Measurements from ENCODE around the gene NID1. TPM values are rescaled to one million over a fixed set of nuclear protein-coding genes. Genes with fewer than 3 reads are reported as not detected.
"Not testable (repeated sequence)": the region's sequence is repeated elsewhere in the genome, so short reads cannot be mapped to it uniquely, and the experiment has no call there.

The NID1 gene
- polyA plus RNA-seq, 1 donor, result 76.0 TPM

DNA sequence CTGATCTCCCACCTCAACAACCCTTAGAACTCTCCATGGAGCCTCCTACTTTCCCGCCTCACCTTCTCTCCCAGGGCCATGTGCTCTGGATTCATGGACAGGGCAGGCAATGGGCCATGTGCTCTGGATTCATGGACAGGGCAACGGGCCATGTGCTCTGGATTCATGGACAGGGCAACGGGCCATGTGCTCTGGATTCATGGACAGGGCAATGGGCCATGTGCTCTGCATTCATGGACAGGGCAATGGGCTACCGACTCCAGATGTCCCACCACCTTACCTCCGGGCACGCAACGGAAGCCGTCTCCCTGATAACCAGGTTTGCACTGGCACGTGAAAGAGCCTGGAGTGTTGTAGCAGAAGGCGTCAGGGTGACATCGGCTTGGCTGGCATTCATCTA is 53.2 kb downstream of the NID1 start:
- H3K9me3 ChIP-seq (ENCODE audit: control insufficient read depth, low read depth, low read length), result no peaks in the 10 kb centered on the region
- H3K27me3 ChIP-seq (ENCODE audit: control insufficient read depth, insufficient read depth, low read length), result peaks cover 3% of the 10 kb centered on the region
- no CpG with 5 or more reads among the region's 11 CpGs for WGBS (ENCODE audit: insufficient coverage, low lambda C conversion rate)
- no peaks in the 10 kb centered on the region for H3K4me1 ChIP-seq (ENCODE audit: control insufficient read depth, insufficient read depth, low read length)
- peaks cover 26% of the 10 kb centered on the region for H3K36me3 ChIP-seq (ENCODE audit: control insufficient read depth, insufficient read depth, low read length)
- no peak overlapping the region for H3K27ac ChIP-seq (ENCODE audit: low read length)
- no peak for DNase-seq
- H3K4me3 ChIP-seq (ENCODE audit: low read length), result no peak overlapping the region

DNA sequence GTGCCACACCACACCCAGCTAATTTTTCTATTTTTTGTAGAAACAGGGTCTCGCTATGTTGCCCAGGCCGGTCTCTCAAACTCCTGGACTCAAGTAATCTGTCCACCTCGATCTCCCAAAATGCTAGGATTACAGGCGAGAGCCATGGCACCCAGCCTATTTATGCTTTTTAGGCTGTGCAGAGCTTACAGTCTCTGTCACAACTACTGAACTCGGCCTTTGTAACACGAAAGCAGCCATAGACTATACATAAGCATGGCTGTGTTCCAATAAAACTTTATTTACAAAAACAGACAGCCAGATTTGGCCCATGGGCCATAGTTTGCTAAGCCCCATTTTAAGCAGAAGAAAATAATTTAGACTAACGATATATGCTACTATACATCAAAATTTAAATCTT is 54.4 kb downstream of the NID1 start:
- Histone ChIP-seq H3K36me3 (ENCODE audit: control insufficient read depth, insufficient read depth, low read length) (peaks cover 26% of the 10 kb centered on the region), H3K9me3 (ENCODE audit: control insufficient read depth, low read depth, low read length) (no peaks in the 10 kb centered on the region), H3K4me3 (ENCODE audit: low read length) (no peak overlapping the region), H3K27ac (ENCODE audit: low read length) (no peak overlapping the region), H3K27me3 (ENCODE audit: control insufficient read depth, insufficient read depth, low read length) (peaks cover 3% of the 10 kb centered on the region), H3K4me1 (ENCODE audit: control insufficient read depth, insufficient read depth, low read length) (no peaks in the 10 kb centered on the region)
- WGBS (ENCODE audit: insufficient coverage, low lambda C conversion rate), result 88% methylated on average over 1 of the region's 7 CpGs
- DNase-seq, result no peak

DNA sequence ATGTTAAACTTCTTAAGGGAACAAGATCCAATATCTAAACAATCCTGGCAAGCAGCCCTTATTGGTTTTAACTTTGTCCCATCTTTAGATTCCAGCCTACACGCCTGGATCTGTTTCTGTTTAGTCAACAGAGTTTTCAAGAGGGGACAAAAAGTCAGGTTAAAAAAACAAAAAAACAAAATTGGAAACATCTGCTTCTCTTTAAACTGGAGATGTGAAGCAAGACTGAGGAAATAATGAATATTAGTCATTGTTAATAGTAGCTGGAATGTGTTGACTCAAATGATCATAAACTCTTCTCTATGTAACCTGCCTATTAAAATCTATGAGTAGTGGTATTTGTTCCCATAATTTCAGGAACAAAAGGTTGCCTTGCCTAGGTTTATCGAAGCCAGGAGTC is 55.0 kb downstream of the NID1 start:
- H3K4me1 ChIP-seq (ENCODE audit: control insufficient read depth, insufficient read depth, low read length), result no peaks in the 10 kb centered on the region
- H3K9me3 ChIP-seq (ENCODE audit: control insufficient read depth, low read depth, low read length), result no peaks in the 10 kb centered on the region
- 100% methylated on average over 1 of the region's 2 CpGs for WGBS (ENCODE audit: insufficient coverage, low lambda C conversion rate)
- peaks cover 23% of the 10 kb centered on the region for H3K36me3 ChIP-seq (ENCODE audit: control insufficient read depth, insufficient read depth, low read length)
- H3K27ac ChIP-seq (ENCODE audit: low read length), result no peak overlapping the region
- no peak for DNase-seq
- peaks cover 3% of the 10 kb centered on the region for H3K27me3 ChIP-seq (ENCODE audit: control insufficient read depth, insufficient read depth, low read length)
- no peak overlapping the region for H3K4me3 ChIP-seq (ENCODE audit: low read length)

DNA sequence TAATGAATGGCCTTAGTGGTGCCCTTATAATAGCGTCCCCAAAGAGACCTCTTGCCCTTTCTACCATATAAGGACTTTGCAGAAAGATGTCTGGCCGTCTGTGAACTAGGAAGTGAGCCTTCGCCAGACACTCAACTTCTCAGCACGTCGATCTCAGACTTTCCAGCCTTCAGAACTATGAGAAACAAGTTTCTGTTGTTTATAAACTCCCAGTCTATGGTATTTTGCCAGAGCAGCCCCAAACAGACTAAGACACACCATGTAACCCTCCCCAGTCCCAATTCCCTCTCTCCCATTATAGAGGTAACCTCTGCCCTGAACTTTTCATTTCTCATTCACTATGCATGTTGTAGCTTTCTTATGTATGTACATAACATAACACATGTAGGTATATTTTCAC is 55.7 kb downstream of the NID1 start:
- 100% methylated on average over 1 of the region's 5 CpGs for WGBS (ENCODE audit: insufficient coverage, low lambda C conversion rate)
- H3K36me3 ChIP-seq (ENCODE audit: control insufficient read depth, insufficient read depth, low read length), result peaks cover 19% of the 10 kb centered on the region

DNA sequence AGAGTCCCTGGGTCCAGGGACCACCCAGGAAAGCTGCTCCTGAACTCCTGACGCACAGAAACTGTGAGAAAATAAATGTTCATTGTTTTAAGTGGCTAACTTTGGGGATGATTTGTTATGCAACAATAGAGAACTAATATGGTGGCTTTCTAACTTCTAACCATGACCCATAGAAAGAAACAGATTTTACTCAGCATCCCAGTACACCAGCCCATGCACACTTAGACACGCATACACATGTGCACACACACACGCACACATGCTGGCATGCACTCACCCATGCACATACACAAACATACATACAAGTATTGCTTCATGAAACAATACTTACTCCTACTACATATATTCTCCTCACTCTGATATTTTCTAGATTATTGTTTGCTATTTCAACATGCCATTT is 57.1 kb downstream of the NID1 start:
- no peak for DNase-seq
- H3K4me3 ChIP-seq (ENCODE audit: low read length), result no peak overlapping the region
- no peak overlapping the region for H3K27ac ChIP-seq (ENCODE audit: low read length)
- no CpG with 5 or more reads among the region's 3 CpGs for WGBS (ENCODE audit: insufficient coverage, low lambda C conversion rate)
- H3K27me3 ChIP-seq (ENCODE audit: control insufficient read depth, insufficient read depth, low read length), result no peaks in the 10 kb centered on the region
- peaks cover 10% of the 10 kb centered on the region for H3K36me3 ChIP-seq (ENCODE audit: control insufficient read depth, insufficient read depth, low read length)
- no peaks in the 10 kb centered on the region for H3K9me3 ChIP-seq (ENCODE audit: control insufficient read depth, low read depth, low read length)
- H3K4me1 ChIP-seq (ENCODE audit: control insufficient read depth, insufficient read depth, low read length), result no peaks in the 10 kb centered on the region

More for the DNA sequence above, 55.7 kb downstream of the NID1 start:
- no peaks in the 10 kb centered on the region for H3K9me3 ChIP-seq (ENCODE audit: control insufficient read depth, low read depth, low read length)
- peak; percentile 13 to 17 for DNase-seq
- H3K4me3 ChIP-seq (ENCODE audit: low read length), result no peak overlapping the region
- no peak overlapping the region for H3K27ac ChIP-seq (ENCODE audit: low read length)
- H3K27me3 ChIP-seq (ENCODE audit: control insufficient read depth, insufficient read depth, low read length), result peaks cover 3% of the 10 kb centered on the region
- no peaks in the 10 kb centered on the region for H3K4me1 ChIP-seq (ENCODE audit: control insufficient read depth, insufficient read depth, low read length)

DNA sequence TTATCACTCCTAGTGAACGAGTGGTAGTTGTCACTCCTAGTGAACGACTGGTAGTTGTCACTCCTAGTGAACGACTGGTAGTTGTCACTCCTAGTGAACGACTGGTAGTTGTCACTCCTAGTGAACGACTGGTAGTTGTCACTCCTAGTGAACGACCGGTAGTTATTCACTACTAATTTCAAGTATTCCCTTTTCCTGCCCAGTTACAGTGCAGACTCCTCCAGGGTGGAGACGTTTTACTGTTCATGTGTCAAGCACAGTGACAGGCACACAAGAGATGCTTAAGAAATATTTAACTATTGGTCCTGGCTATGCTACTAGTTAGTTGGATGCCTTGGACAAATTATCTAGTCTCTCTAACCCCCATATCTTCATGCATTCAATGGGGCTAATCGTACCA is 61.8 kb downstream of the NID1 start:
- not testable (repeated sequence) for H3K4me3 ChIP-seq (ENCODE audit: low read length); H3K36me3 ChIP-seq (ENCODE audit: control insufficient read depth, insufficient read depth, low read length); H3K27me3 ChIP-seq (ENCODE audit: control insufficient read depth, insufficient read depth, low read length); H3K9me3 ChIP-seq (ENCODE audit: control insufficient read depth, low read depth, low read length); H3K4me1 ChIP-seq (ENCODE audit: control insufficient read depth, insufficient read depth, low read length); H3K27ac ChIP-seq (ENCODE audit: low read length); DNase-seq
- WGBS (ENCODE audit: insufficient coverage, low lambda C conversion rate), result 60% methylated on average over 1 of the region's 9 CpGs

DNA sequence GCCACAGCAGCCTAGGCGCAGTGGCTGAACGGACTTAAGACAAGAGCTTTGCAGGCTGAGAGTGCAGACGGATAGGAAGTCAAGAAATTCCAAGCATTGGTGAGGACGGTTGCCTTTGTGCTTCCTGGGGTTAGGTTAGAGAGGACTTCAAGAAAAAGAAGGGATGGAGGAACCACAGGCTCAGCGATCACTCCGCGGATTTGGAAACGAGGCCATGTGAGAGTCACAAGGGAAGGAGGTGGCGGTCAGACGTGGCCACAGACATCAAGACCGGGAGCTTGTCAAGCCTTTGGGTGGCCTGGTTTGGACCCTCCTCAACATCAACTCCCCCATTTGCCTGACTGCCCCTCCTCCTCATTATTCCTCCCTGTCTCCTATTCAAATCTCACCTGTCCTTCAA is 62.3 kb downstream of the NID1 start:
- Histone ChIP-seq H3K27me3 (ENCODE audit: control insufficient read depth, insufficient read depth, low read length) (no peaks in the 10 kb centered on the region), H3K36me3 (ENCODE audit: control insufficient read depth, insufficient read depth, low read length) (peaks cover 8% of the 10 kb centered on the region), H3K4me1 (ENCODE audit: control insufficient read depth, insufficient read depth, low read length) (no peaks in the 10 kb centered on the region), H3K4me3 (ENCODE audit: low read length) (no peak overlapping the region), H3K9me3 (ENCODE audit: control insufficient read depth, low read depth, low read length) (no peaks in the 10 kb centered on the region), H3K27ac (ENCODE audit: low read length) (no peak overlapping the region)
- WGBS (ENCODE audit: insufficient coverage, low lambda C conversion rate), result no CpG with 5 or more reads among the region's 11 CpGs
- DNase-seq, result no peak

DNA sequence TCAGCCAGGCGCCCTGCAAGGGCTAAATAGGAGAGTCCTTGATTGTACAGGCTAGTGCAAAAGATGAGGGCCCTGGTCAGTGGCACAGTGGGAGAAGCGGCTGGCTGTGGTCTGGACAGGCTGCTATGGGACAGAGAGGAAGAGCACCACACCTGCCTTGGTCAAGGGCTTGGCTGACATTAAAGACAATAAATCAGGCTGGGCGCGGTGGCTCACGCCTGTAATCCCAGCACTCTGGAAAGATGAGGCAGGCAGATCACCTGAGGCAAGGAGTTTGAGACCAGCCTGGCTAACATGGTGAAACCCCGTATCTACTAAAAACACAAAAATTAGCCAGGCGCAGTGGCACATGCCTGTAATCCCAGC is 62.9 kb downstream of the NID1 start:
- peaks cover 4% of the 10 kb centered on the region for H3K36me3 ChIP-seq (ENCODE audit: control insufficient read depth, insufficient read depth, low read length)
- no peak overlapping the region for H3K4me3 ChIP-seq (ENCODE audit: low read length)
- no peaks in the 10 kb centered on the region for H3K27me3 ChIP-seq (ENCODE audit: control insufficient read depth, insufficient read depth, low read length)
- H3K27ac ChIP-seq (ENCODE audit: low read length), result no peak overlapping the region
- DNase-seq, result no peak
- H3K9me3 ChIP-seq (ENCODE audit: control insufficient read depth, low read depth, low read length), result no peaks in the 10 kb centered on the region
- no peaks in the 10 kb centered on the region for H3K4me1 ChIP-seq (ENCODE audit: control insufficient read depth, insufficient read depth, low read length)
- 100% methylated on average over 1 of the region's 7 CpGs for WGBS (ENCODE audit: insufficient coverage, low lambda C conversion rate)

DNA sequence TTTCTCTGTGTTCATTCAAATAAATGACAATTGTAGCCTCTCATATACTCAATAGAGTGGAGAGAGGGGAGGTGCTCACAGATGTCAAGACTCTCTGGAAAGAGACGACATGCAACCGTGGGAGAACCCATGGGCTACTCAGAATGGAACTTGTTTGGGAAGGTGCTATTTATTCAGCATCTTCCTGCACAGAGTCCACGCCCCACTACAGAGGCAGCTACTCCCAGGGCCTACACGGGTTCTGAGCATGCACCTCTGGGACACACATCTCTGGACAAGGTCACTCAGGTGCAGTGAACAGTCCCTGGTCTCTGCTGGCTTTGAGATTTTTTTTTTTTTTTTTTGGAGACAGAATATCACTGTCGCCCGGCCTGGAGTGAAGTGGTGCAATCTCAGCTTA is 64.1 kb downstream of the NID1 start:
- no peak overlapping the region for H3K27ac ChIP-seq (ENCODE audit: low read length)
- H3K27me3 ChIP-seq (ENCODE audit: control insufficient read depth, insufficient read depth, low read length), result no peaks in the 10 kb centered on the region
- H3K4me1 ChIP-seq (ENCODE audit: control insufficient read depth, insufficient read depth, low read length), result no peaks in the 10 kb centered on the region
- no peak overlapping the region for H3K4me3 ChIP-seq (ENCODE audit: low read length)
- H3K9me3 ChIP-seq (ENCODE audit: control insufficient read depth, low read depth, low read length), result no peaks in the 10 kb centered on the region
- peaks cover 6% of the 10 kb centered on the region for H3K36me3 ChIP-seq (ENCODE audit: control insufficient read depth, insufficient read depth, low read length)
- no peak for DNase-seq
- no CpG with 5 or more reads among the region's 6 CpGs for WGBS (ENCODE audit: insufficient coverage, low lambda C conversion rate)

DNA sequence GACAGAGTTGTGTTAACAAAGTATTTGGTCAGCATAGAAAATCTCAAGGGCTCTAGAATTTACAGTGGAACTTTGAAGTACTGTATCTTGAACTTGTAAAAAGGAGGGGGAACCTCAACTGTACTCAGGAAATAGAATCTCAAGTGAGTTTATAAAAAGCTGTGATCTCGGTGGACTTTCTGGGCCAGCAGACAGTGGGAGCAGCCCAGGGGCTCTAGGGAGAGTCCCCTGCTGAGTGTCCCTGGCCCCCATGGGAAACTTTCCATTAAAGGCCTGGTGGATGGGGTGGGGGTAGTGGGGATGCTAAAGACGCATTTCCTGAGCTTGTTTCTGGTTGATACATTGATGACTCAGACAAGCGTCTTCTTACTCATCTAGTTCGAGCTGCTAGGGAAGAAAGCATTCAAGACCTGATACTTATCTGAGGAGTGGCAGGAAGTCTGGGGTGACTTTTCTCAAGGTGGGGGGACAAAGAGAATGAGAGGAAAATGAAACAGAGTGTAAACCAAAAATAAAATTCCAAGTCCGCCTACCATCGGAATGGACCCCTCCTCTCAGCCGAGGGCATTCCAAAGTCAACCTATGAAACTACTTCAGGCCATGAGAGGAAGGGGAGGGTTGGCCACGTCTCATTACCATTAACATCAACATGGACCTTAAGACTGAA is 65.5 kb downstream of the NID1 start:
- no peak overlapping the region for H3K4me3 ChIP-seq (ENCODE audit: low read length)
- no peaks in the 10 kb centered on the region for H3K4me1 ChIP-seq (ENCODE audit: control insufficient read depth, insufficient read depth, low read length)
- WGBS (ENCODE audit: insufficient coverage, low lambda C conversion rate), result no CpG with 5 or more reads among the region's 8 CpGs
- peaks cover 8% of the 10 kb centered on the region for H3K36me3 ChIP-seq (ENCODE audit: control insufficient read depth, insufficient read depth, low read length)
- H3K27ac ChIP-seq (ENCODE audit: low read length), result peak overlapping the region; percentile 10
- peak; percentile 16 to 31 for DNase-seq
- H3K9me3 ChIP-seq (ENCODE audit: control insufficient read depth, low read depth, low read length), result no peaks in the 10 kb centered on the region
- H3K27me3 ChIP-seq (ENCODE audit: control insufficient read depth, insufficient read depth, low read length), result no peaks in the 10 kb centered on the region

DNA sequence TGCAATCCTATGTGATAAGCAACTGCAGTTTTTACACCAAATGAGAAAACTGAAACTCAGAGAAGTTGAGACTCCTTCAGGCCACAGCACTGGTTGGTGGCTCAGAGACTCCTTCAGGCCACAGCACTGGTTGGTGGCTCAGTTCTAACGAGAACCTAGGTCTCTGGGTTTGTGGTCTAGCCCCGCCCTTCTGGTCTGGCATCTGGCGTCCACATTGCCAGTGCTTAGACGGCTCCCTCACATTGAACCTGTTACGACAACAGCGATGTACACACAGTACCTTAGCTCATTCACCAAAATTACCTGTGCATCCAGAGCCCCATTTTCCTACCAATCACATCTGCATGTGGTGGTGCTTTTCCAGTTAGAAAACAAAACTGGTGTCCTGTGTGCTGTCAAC is 66.1 kb downstream of the NID1 start:
- no peak overlapping the region for H3K27ac ChIP-seq (ENCODE audit: low read length)
- H3K27me3 ChIP-seq (ENCODE audit: control insufficient read depth, insufficient read depth, low read length), result no peaks in the 10 kb centered on the region
- no peaks in the 10 kb centered on the region for H3K9me3 ChIP-seq (ENCODE audit: control insufficient read depth, low read depth, low read length)
- no peak overlapping the region for H3K4me3 ChIP-seq (ENCODE audit: low read length)
- H3K36me3 ChIP-seq (ENCODE audit: control insufficient read depth, insufficient read depth, low read length), result peaks cover 8% of the 10 kb centered on the region
- WGBS (ENCODE audit: insufficient coverage, low lambda C conversion rate), result no CpG with 5 or more reads among the region's 6 CpGs
- no peaks in the 10 kb centered on the region for H3K4me1 ChIP-seq (ENCODE audit: control insufficient read depth, insufficient read depth, low read length)
- DNase-seq, result no peak

Measured in large intestine (tissue), 3 donors.